Measurements from ENCODE around the gene GATAD2A.

DNA sequence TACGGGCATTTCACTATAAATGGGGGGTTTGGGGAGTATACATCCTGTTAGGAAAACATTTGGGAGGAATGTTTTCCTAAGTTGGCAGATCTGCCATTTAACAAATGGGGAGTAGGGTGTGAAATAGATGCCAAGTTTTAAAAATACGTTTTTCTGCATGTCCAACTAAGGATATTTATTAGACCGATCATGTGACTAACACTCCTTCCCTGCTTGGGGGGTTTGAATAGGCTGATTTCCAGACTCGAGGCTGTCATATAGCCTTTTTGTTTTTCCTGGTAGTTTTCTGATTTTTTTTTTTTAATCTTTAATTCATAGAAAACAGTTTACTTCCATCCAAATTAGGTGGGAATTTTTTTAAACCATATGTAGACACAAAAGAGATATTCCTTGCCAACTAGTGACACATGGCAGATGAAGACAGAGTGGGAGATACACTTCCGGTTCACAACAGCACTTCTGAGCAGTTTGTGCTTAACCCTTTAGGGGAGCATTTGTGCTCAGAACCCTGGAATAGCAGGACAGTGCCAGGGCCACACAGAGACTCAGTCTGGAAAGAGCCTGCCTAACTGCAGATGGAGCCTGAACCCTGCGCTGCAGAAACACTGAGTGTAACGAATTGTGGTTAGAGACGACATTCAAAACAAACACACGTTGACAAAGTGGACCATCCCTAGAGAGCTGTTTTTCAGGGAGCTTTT is 5.6 kb upstream of the GATAD2A start:
- no peak for TF ChIP-seq RFX5 (IDR thresholded peaks at IDR 0.05; ENCODE audit: borderline replicate concordance, low read depth, low read length)
- no peak for TF ChIP-seq ZNF274 (IDR thresholded peaks at IDR 0.05; ENCODE audit: borderline replicate concordance, extremely low read depth, low read length)
- no peak for TF ChIP-seq POLR2A (IDR thresholded peaks at IDR 0.05; ENCODE audit: control extremely low read depth in 1 of 2, low read depth in 2 of 2, low read length in 2 of 2)
- no peak for TF ChIP-seq CEBPB (IDR thresholded peaks at IDR 0.05; ENCODE audit: low read depth, low read length)
- no peak for TF ChIP-seq EP300 (IDR thresholded peaks at IDR 0.05; ENCODE audit: borderline replicate concordance in 1 of 2, low read depth in 2 of 2, low read length in 2 of 2)
- TF ChIP-seq CTCF (IDR thresholded peaks at IDR 0.05; ENCODE audit: control extremely low read depth in 1 of 3, insufficient read depth in 1 of 3, low read depth in 1 of 3, low read length in 3 of 3) = no peak

Measured in H1 (cell line).